H1 (cell line): ENCODE data around the gene CPLANE2. TPM values are rescaled to one million over a fixed set of nuclear protein-coding genes. Genes with fewer than 3 reads are reported as not detected.

Experiments used
- BRCA1 ChIP-seq: IDR thresholded peaks from 2 replicates; pipeline ENCODE4 v1.6.1; 2012; ENCODE audit warnings: low read depth, low read length, improper control_type of control experiment
- CHD1 ChIP-seq: IDR thresholded peaks from 2 replicates; pipeline ENCODE4 v1.6.1; 2012; ENCODE audit warnings: low read depth, low read length, improper control_type of control experiment
- CREB1 ChIP-seq: IDR thresholded peaks from 2 replicates; pipeline ENCODE4 v1.6.1; 2012; ENCODE audit warnings: inconsistent platforms
- EGR1 ChIP-seq: IDR thresholded peaks from 2 replicates; pipeline ENCODE4 v1.6.1; 2011; ENCODE audit warnings: low read depth, low read length, borderline replicate concordance
- EP300 ChIP-seq, 2 experiments: IDR thresholded peaks; 1 replicate in 1 of 2; 2 replicates in 1 of 2; pipeline ENCODE4 v1.6.1; 2011 to 2012; ENCODE audit warnings: low read depth in 2 of 2, low read length in 2 of 2, mild to moderate bottlenecking in 2 of 2, borderline replicate concordance in 1 of 2, inconsistent platforms in 1 of 2, moderate library complexity in 1 of 2
- EZH2 ChIP-seq: fragments of 200-600 bp; sonication (generic); IDR thresholded peaks from 2 replicates; pipeline ENCODE4 v1.7.1; 2012; ENCODE audit warnings: low read depth, mild to moderate bottlenecking, moderate library complexity, low read length, inconsistent platforms; ENCODE audit not compliant: severe bottlenecking
- HDAC2 ChIP-seq, 2 experiments: fragments of 300-600 bp in 1 of 2; sonication (generic) in 1 of 2; IDR thresholded peaks; 2 replicates each; pipeline ENCODE4 v1.6.1; 2011 to 2012; ENCODE audit warnings: low read depth in 2 of 2, low read length in 2 of 2, mild to moderate bottlenecking in 2 of 2, moderate library complexity in 2 of 2, borderline replicate concordance in 1 of 2, inconsistent platforms in 1 of 2
- MAFK ChIP-seq: IDR thresholded peaks from 2 replicates; pipeline ENCODE4 v1.6.1; 2012; ENCODE audit warnings: low read depth, mild to moderate bottlenecking, improper control_type of control experiment, low read length
- POU5F1 ChIP-seq: IDR thresholded peaks from 2 replicates; pipeline ENCODE4 v1.6.1; 2011; ENCODE audit warnings: low read depth, mild to moderate bottlenecking, low read length, moderate library complexity
- RBBP5 ChIP-seq: IDR thresholded peaks from 2 replicates; pipeline ENCODE4 v1.7.1; 2012; ENCODE audit warnings: low read depth, mild to moderate bottlenecking, inconsistent platforms, low read length, moderate library complexity, borderline replicate concordance
- RNF2 ChIP-seq: fragments of 200-900, 300-1000 bp; sonication (generic); IDR thresholded peaks from 2 replicates; pipeline ENCODE4 v1.7.1; 2016; ENCODE audit warnings: borderline replicate concordance, low read depth, mild to moderate bottlenecking, antibody characterized with exemption, low read length; ENCODE audit not compliant: poor library complexity, severe bottlenecking; ENCODE audit errors: missing control alignments
- RXRA ChIP-seq: IDR thresholded peaks from 2 replicates; pipeline ENCODE4 v1.6.1; 2011; ENCODE audit warnings: low read depth, mild to moderate bottlenecking, low read length, moderate library complexity; ENCODE audit not compliant: insufficient read depth
- SAP30 ChIP-seq: fragments of 300-600 bp; sonication (generic); IDR thresholded peaks from 2 replicates; pipeline ENCODE4 v1.7.1; 2012; ENCODE audit warnings: low read length, moderate library complexity, mild to moderate bottlenecking, inconsistent platforms; ENCODE audit not compliant: insufficient read depth, insufficient replicate concordance
- SIN3A ChIP-seq, 2 experiments: IDR thresholded peaks in 1 of 2; conservative IDR thresholded peaks in 1 of 2; 2 replicates each; pipeline ENCODE4 v1.6.1; 2011 to 2012; ENCODE audit warnings: low read length in 2 of 2, improper control_type of control experiment in 1 of 2, low read depth in 1 of 2, mild to moderate bottlenecking in 1 of 2
- SIRT6 ChIP-seq: IDR thresholded peaks from one replicate; pipeline ENCODE4 v1.7.1; 2012; ENCODE audit warnings: low read length, inconsistent platforms
- TAF1 ChIP-seq: IDR thresholded peaks from 2 replicates; pipeline ENCODE4 v1.6.1; 2011; ENCODE audit warnings: mild to moderate bottlenecking, low read depth, low read length
- TEAD4 ChIP-seq: IDR thresholded peaks from 2 replicates; pipeline ENCODE4 v1.6.1; 2012; ENCODE audit warnings: low read depth, low read length, inconsistent platforms, mixed read lengths
- polyA plus RNA-seq, 7 experiments: library from polyadenylated mRNA; depleted of rRNA in 3 of 7; stranded (reverse) in 5 of 7; unstranded in 2 of 7; fragments of >200 nt in 5 of 7; fragments of 200-250 nt in 2 of 7; gene quantifications; 1 replicate in 5 of 7; 2 replicates in 1 of 7; 4 replicates in 1 of 7; pipeline versions ENCODE4 v1.2.1 to v1.2.3, GENCODE V29; 2011 to 2013; ENCODE audit warnings: missing spikeins in 2 of 7, mixed read lengths in 2 of 7
- total RNA-seq: library from RNA; stranded (reverse); fragmentation: NEBNext Ultra II Directional; extraction: Animal tissue kit (Norgen Biotek cat#: 25700); gene quantifications from 2 replicates; pipeline ENCODE4 v1.2.1, GENCODE V29; 2021
- TF ChIP-seq, protein P1 (sequence below): IDR thresholded peaks from 2 replicates; pipeline ENCODE4 v1.6.1; 2011; ENCODE audit warnings: low read length, improper control_type of control experiment
- TF ChIP-seq, protein P2 (sequence below): IDR thresholded peaks from 2 replicates; pipeline ENCODE4 v1.6.1; 2012; ENCODE audit warnings: inconsistent platforms
- TF ChIP-seq, protein P3 (sequence below): IDR thresholded peaks from 2 replicates; pipeline ENCODE4 v1.6.1; 2012; ENCODE audit warnings: inconsistent platforms

CPLANE2 gene
- total and polyA plus RNA-seq, 2 of the 8 experiments (the other 6 are each of a cell fraction or from before 2014, with no cell fraction given) = 2.3 to 2.5 TPM

DNA sequence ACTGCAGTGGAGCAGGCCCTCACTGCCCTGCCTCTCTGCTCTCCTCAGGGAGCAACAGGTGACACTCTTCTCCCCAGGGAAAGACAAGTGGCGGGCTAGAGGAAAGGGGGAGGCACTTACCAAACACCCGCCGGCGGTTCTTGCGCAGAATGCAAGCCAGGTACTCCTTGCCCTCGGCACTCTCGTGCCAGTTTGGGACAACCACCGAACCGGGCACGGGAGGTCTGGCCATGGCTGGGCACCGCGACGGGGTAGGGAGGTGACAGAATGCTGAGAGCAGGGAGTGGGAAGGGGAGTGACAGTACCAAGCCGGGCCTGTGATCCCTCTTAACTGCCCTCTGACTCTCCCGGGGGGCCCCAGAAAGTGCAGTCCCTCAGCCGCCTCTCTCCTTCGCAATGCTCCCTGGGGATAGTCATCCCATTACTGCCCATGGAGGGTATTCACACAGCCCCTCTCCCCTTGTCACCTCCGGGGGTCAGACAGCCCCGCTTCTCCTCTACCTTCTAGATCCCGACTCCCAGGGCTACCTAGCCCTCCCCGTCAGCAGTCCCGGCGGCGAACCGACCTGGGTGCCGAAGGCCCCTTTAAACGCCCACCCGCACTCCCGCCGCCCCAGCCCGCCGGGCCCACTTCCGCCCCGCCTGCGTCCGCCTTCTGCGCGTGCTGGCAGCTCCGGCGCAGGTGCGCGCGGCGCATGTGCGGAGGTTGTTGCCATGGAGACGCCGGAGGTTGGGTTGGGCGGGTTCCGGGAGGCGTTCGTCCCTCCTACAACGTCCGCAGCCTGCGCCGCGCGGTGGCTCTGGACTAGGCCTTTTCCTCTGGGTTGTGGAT, at the start of gene CPLANE2 (continued):
- no peak for TF ChIP-seq CHD1
- TF ChIP-seq BRCA1 = no peak
- TF ChIP-seq CREB1 = peak; percentile 80
- no peak for TF ChIP-seq MAFK
- no peak for TF ChIP-seq RNF2
- TF ChIP-seq TEAD4 = no peak
- no peak for TF ChIP-seq EGR1
- peak; percentile 43; the same call in 1 of the 2 replicates for TF ChIP-seq TAF1
- TF ChIP-seq, protein P1, sequence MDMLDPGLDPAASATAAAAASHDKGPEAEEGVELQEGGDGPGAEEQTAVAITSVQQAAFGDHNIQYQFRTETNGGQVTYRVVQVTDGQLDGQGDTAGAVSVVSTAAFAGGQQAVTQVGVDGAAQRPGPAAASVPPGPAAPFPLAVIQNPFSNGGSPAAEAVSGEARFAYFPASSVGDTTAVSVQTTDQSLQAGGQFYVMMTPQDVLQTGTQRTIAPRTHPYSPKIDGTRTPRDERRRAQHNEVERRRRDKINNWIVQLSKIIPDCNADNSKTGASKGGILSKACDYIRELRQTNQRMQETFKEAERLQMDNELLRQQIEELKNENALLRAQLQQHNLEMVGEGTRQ = no peak
- 0 out of 2 replicates have a peak, but pooled peaks have one; percentile 26 for TF ChIP-seq RBBP5
- TF ChIP-seq, protein P2, sequence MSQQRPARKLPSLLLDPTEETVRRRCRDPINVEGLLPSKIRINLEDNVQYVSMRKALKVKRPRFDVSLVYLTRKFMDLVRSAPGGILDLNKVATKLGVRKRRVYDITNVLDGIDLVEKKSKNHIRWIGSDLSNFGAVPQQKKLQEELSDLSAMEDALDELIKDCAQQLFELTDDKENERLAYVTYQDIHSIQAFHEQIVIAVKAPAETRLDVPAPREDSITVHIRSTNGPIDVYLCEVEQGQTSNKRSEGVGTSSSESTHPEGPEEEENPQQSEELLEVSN = peak; percentile 70
- TF ChIP-seq EP300 (IDR thresholded peaks at IDR 0.05; ENCODE audit: borderline replicate concordance in 1 of 2, low read depth in 2 of 2, low read length in 2 of 2) = peak in 1 of 2 experiments; percentile 19; a peak in 1 of 3 replicates
- no peak for TF ChIP-seq EZH2
- peak; percentile 27 to 52; a peak in 3 of 4 replicates for TF ChIP-seq SIN3A (conservative IDR thresholded peaks at IDR 0.05 in 1 of 2, IDR thresholded peaks at IDR 0.05 in 1 of 2; ENCODE audit: low read depth in 1 of 2, low read length in 2 of 2)
- TF ChIP-seq SIRT6 = no peak
- no peak for TF ChIP-seq RXRA
- TF ChIP-seq, protein P3, sequence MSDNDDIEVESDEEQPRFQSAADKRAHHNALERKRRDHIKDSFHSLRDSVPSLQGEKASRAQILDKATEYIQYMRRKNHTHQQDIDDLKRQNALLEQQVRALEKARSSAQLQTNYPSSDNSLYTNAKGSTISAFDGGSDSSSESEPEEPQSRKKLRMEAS = peak; percentile 89
- peak in 1 of 2 experiments; percentile 25; a peak in 1 of 4 replicates for TF ChIP-seq HDAC2 (IDR thresholded peaks at IDR 0.05; ENCODE audit: borderline replicate concordance in 1 of 2, low read depth in 2 of 2, low read length in 2 of 2)
- TF ChIP-seq SAP30 = peak; percentile 71
- no peak for TF ChIP-seq POU5F1
